GM12878 (cell line): ENCODE measurements around the gene EDARADD. TPM values are rescaled to one million over a fixed set of nuclear protein-coding genes. Genes with fewer than 3 reads are reported as not detected.

ENCODE experiments used
- ATAC-seq: fragments of 200-7000 bp; cut with Tn5 transposase; 3 replicates; pipeline ENCODE4 v1.9.1; 2020; ENCODE audit warnings: mild to moderate bottlenecking, moderate library complexity
- BruUV-seq: library from RNA; stranded (reverse); fragments of 400-500 nt; replicated peaks from 2 replicates; lab custom pipeline; 2021; lab: Mats Ljungman, UMichigan
- CTCF ChIA-PET: fragments of 300-600 bp; sonication (Branson Sonifier 250); formaldehyde crosslinking; extraction: SDS; loops from one replicate; lab custom pipeline; 2021; ENCODE audit warnings: inconsistent platforms; lab: Yijun Ruan, JAX
- POLR2A ChIA-PET: fragments of 350-600 bp; formaldehyde crosslinking; extraction: SDS; loops from one replicate; lab custom pipeline; 2021; ENCODE audit warnings: inconsistent platforms; lab: Charles Lee
- RAD21 ChIA-PET: fragments of 300-600 bp; sonication (Branson Sonifier 250); formaldehyde crosslinking; loops from one replicate; lab custom pipeline; 2023; ENCODE audit warnings: antibody characterized with exemption; ENCODE audit not compliant: unreplicated experiment; lab: Charles Lee
- SMC1A ChIA-PET: fragments of 300-600 bp; sonication (Branson Sonifier 250); formaldehyde crosslinking; loops from one replicate; lab custom pipeline; 2023; ENCODE audit not compliant: unreplicated experiment, uncharacterized antibody; lab: Charles Lee
- DNase-seq: peaks from one replicate; pipeline ENCODE4 v3.0.0-alpha.2; 2011; ENCODE audit warnings: low read depth, low spot score
- FAIRE-seq: peaks from 3 replicates; lab custom pipeline; 2011; peaks lifted over from hg19 to GRCh38; lab: Jason Lieb, UNC
- H2AFZ ChIP-seq: 2 replicates; pipeline ENCODE4 v1.6.0; 2011; ENCODE audit warnings: low read depth, low read length, control low read depth; ENCODE audit not compliant: control insufficient read depth
- H3K27ac ChIP-seq: 2 replicates; pipeline ENCODE4 v1.5.1; 2011; ENCODE audit warnings: control low read depth; ENCODE audit not compliant: control insufficient read depth, insufficient read depth
- H3K27me3 ChIP-seq, 2 experiments: replicated peaks in 1 of 2; 2 replicates each; pipeline versions ENCODE4 v1.6.0 to v1.6.1; 2011; ENCODE audit warnings: low read length in 1 of 2; ENCODE audit not compliant: control insufficient read depth in 2 of 2, insufficient read depth in 2 of 2
- H3K36me3 ChIP-seq, 2 experiments: 2 replicates each; pipeline ENCODE4 v1.5.1; 2011; ENCODE audit warnings: low read length in 1 of 2; ENCODE audit not compliant: control insufficient read depth in 2 of 2, insufficient read depth in 2 of 2
- H3K4me1 ChIP-seq: 2 replicates; pipeline ENCODE4 v1.6.1; 2011; ENCODE audit warnings: mild to moderate bottlenecking, low read length, moderate library complexity, mixed read lengths; ENCODE audit not compliant: control insufficient read depth, insufficient read depth
- H3K4me2 ChIP-seq: 2 replicates; pipeline ENCODE4 v1.6.0; 2011; ENCODE audit warnings: control low read depth; ENCODE audit not compliant: control insufficient read depth, insufficient read depth
- H3K4me3 ChIP-seq: fragments of 200-600 bp; sonication (generic); 2 replicates; pipeline ENCODE4 v1.5.1; 2016
- H3K79me2 ChIP-seq: 2 replicates; pipeline ENCODE4 v1.6.0; 2011; ENCODE audit warnings: low read length; ENCODE audit not compliant: control insufficient read depth, insufficient read depth
- H3K9ac ChIP-seq: 2 replicates; pipeline ENCODE4 v1.8.0; 2011; ENCODE audit warnings: low read length, control low read depth, mixed read lengths; ENCODE audit not compliant: control insufficient read depth, insufficient read depth
- H3K9me3 ChIP-seq: replicated peaks from 3 replicates; pipeline ENCODE4 v1.5.1; 2011; ENCODE audit warnings: mild to moderate bottlenecking, low read length; ENCODE audit not compliant: control insufficient read depth, insufficient read depth
- H4K20me1 ChIP-seq: 2 replicates; pipeline ENCODE4 v1.6.0; 2011; ENCODE audit not compliant: control insufficient read depth, insufficient read depth
- ASH2L ChIP-seq: fragments of 300-600, 200-600 bp; sonication (generic); IDR thresholded peaks from 2 replicates; pipeline ENCODE4 v1.6.1; 2017; ENCODE audit warnings: low read depth, mild to moderate bottlenecking, borderline replicate concordance
- BHLHE40 ChIP-seq, 2 experiments: fragments of 450-650 bp in 1 of 2; IDR thresholded peaks; 2 replicates each; pipeline ENCODE4 v1.6.1; 2011 to 2017; ENCODE audit warnings: low read depth in 2 of 2, borderline replicate concordance in 1 of 2, improper control_type of control experiment in 1 of 2, low read length in 1 of 2, mild to moderate bottlenecking in 1 of 2
- CREB1 ChIP-seq: IDR thresholded peaks from 2 replicates; pipeline ENCODE4 v1.6.1; 2012; ENCODE audit warnings: low read depth, mild to moderate bottlenecking, inconsistent platforms
- EGR1 ChIP-seq, 2 experiments: IDR thresholded peaks; 1 replicate in 1 of 2; 2 replicates in 1 of 2; pipeline ENCODE4 v1.6.1; 2011 to 2012; ENCODE audit warnings: low read depth in 2 of 2, low read length in 2 of 2, borderline replicate concordance in 1 of 2, mild to moderate bottlenecking in 1 of 2, moderate library complexity in 1 of 2
- FOXM1 ChIP-seq: IDR thresholded peaks from 2 replicates; pipeline ENCODE4 v1.6.1; 2012; ENCODE audit warnings: low read depth, mild to moderate bottlenecking, inconsistent platforms, low read length, moderate library complexity
- HCFC1 ChIP-seq: fragments of 150-350 bp; IDR thresholded peaks from 2 replicates; pipeline ENCODE4 v1.6.1; 2014; ENCODE audit warnings: low read length
- MEF2A ChIP-seq: IDR thresholded peaks from 2 replicates; pipeline ENCODE4 v1.6.1; 2011; ENCODE audit warnings: low read depth, mild to moderate bottlenecking, low read length, moderate library complexity; ENCODE audit not compliant: insufficient read depth
- MEF2B ChIP-seq: fragments of 450-650 bp; IDR thresholded peaks from 2 replicates; pipeline ENCODE4 v1.6.1; 2018; ENCODE audit warnings: mild to moderate bottlenecking, moderate library complexity; ENCODE audit not compliant: partially characterized antibody, poor library complexity, severe bottlenecking
- MTA2 ChIP-seq: fragments of 450-650 bp; IDR thresholded peaks from 2 replicates; pipeline ENCODE4 v1.6.1; 2016; ENCODE audit warnings: low read depth, mild to moderate bottlenecking, moderate library complexity
- MTA3 ChIP-seq: IDR thresholded peaks from 2 replicates; pipeline ENCODE4 v1.6.1; 2012; ENCODE audit warnings: low read length, inconsistent platforms, borderline replicate concordance
- POLR2AphosphoS2 ChIP-seq: IDR thresholded peaks from 2 replicates; pipeline ENCODE4 v1.6.1; 2011; ENCODE audit warnings: low read depth, mild to moderate bottlenecking, low read length, improper control_type of control experiment, moderate library complexity
- SPI1 ChIP-seq: IDR thresholded peaks from 2 replicates; pipeline ENCODE4 v1.6.1; 2011; ENCODE audit warnings: low read depth, mild to moderate bottlenecking, low read length, moderate library complexity, borderline replicate concordance; ENCODE audit not compliant: insufficient read depth
- STAT1 ChIP-seq: fragments of 450-650 bp; conservative IDR thresholded peaks from 2 replicates; pipeline ENCODE4 v1.6.1; 2014; ENCODE audit warnings: antibody characterized with exemption, mild to moderate bottlenecking
- TCF3 ChIP-seq: IDR thresholded peaks from 2 replicates; pipeline ENCODE4 v1.6.1; 2012; ENCODE audit warnings: low read depth, mild to moderate bottlenecking, low read length, borderline replicate concordance; ENCODE audit not compliant: insufficient read depth
- ZNF622 ChIP-seq: fragments of 450-650 bp; IDR thresholded peaks from 2 replicates; pipeline ENCODE4 v1.6.1; 2017; ENCODE audit warnings: mild to moderate bottlenecking, inconsistent platforms
- WGBS: methylation state at CpG from one replicate; pipeline ENCODE4 v1.1.6; 2016; ENCODE audit warnings: low lambda C conversion rate; ENCODE audit not compliant: insufficient replicate concordance, insufficient coverage; ENCODE audit errors: missing lambda C conversion rate; 5-methylcytosine and 5-hydroxymethylcytosine counted together
- in situ Hi-C: fragments of 300-500 bp; cut with MboI; formaldehyde crosslinking; loops from 9 replicates; pipeline ENCODE4 v1.14.3; 2018; ENCODE audit warnings: mixed read lengths
- intact Hi-C: fragments of 100-400 bp; cut with micrococcal nuclease; formaldehyde crosslinking; loops from one replicate; pipeline ENCODE4 v1.14.2; 2022; ENCODE audit not compliant: unreplicated experiment
- polyA plus RNA-seq, 11 experiments: library from polyadenylated mRNA; depleted of rRNA in 4 of 11; unstranded in 6 of 11; stranded (reverse) in 5 of 11; fragments of >200 nt; fragmentation: Nextera tagmentation in 4 of 11; fragmentation: Illumina TruSeq in 1 of 11; extraction: Ambion mirVana in 4 of 11; extraction: Trizol in 1 of 11; gene quantifications; 1 replicate in 1 of 11; 2 replicates in 10 of 11; pipeline versions ENCODE4 v1.2.1 to v1.2.3, GENCODE V29; 2011 to 2016; ENCODE audit warnings: inconsistent platforms in 2 of 11, missing spikeins in 2 of 11, low read depth in 1 of 11
- total RNA-seq, 4 experiments: library from RNA; depleted of rRNA in 3 of 4; stranded (reverse); fragments of >200 nt in 3 of 4; fragmentation: Illumina TruSeq in 1 of 4; extraction: Trizol in 1 of 4; gene quantifications; 2 replicates each; pipeline versions ENCODE4 v1.2.1 to v1.2.3, GENCODE V29; 2013 to 2021
- TF ChIP-seq, protein P1 (sequence below): IDR thresholded peaks from 2 replicates; pipeline ENCODE4 v1.6.1; 2011; ENCODE audit warnings: mild to moderate bottlenecking, low read depth, low read length, moderate library complexity; ENCODE audit not compliant: insufficient replicate concordance
- TF ChIP-seq, protein P2 (sequence below): IDR thresholded peaks from 2 replicates; pipeline ENCODE4 v1.6.1; 2012; ENCODE audit warnings: mild to moderate bottlenecking, low read depth, low read length

The EDARADD gene
- total and polyA plus RNA-seq, 10 of the 15 experiments (the other 5 are each of a cell fraction or from before 2014, with no cell fraction given): 0.58 to 6.1 (median 4.7) TPM

DNA sequence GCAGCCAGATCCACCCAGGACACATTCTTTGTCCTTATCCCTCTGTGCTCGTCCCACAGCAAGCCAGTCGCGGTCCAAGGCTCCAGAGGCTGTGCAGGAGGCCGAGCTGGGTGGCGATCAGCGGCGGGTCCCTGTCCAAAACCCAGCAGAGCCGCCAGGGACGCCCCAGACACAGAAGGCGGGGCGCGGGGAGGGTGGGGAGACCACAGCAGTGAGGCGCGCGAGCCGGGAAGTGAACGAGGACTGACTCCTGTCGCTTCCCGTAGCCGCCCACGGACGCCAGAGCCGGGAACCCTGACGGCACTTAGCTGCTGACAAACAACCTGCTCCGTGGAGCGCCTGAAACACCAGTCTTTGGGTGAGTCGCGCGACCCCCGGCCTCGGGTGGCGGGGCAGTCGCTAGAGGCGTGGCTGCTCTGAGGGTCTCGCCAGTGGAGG lies 129.6 kb downstream of the EDARADD start, which contains the start of gene LGALS8 (continued):
- no peak for TF ChIP-seq HCFC1
- TF ChIP-seq ZNF622: no peak
- 0 out of 2 replicates have a peak, but pooled peaks have one; percentile 7 for TF ChIP-seq ASH2L
- no peak for TF ChIP-seq POLR2AphosphoS2
- no peak for TF ChIP-seq SPI1
- TF ChIP-seq, protein P1, sequence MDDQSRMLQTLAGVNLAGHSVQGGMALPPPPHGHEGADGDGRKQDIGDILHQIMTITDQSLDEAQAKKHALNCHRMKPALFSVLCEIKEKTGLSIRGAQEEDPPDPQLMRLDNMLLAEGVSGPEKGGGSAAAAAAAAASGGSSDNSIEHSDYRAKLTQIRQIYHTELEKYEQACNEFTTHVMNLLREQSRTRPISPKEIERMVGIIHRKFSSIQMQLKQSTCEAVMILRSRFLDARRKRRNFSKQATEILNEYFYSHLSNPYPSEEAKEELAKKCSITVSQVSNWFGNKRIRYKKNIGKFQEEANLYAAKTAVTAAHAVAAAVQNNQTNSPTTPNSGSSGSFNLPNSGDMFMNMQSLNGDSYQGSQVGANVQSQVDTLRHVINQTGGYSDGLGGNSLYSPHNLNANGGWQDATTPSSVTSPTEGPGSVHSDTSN: no peak
- peak in 1 of 2 experiments; percentile 41; a peak in 1 of 4 replicates for TF ChIP-seq BHLHE40 (IDR thresholded peaks at IDR 0.05; ENCODE audit: borderline replicate concordance in 1 of 2, low read depth in 2 of 2, low read length in 1 of 2)

DNA sequence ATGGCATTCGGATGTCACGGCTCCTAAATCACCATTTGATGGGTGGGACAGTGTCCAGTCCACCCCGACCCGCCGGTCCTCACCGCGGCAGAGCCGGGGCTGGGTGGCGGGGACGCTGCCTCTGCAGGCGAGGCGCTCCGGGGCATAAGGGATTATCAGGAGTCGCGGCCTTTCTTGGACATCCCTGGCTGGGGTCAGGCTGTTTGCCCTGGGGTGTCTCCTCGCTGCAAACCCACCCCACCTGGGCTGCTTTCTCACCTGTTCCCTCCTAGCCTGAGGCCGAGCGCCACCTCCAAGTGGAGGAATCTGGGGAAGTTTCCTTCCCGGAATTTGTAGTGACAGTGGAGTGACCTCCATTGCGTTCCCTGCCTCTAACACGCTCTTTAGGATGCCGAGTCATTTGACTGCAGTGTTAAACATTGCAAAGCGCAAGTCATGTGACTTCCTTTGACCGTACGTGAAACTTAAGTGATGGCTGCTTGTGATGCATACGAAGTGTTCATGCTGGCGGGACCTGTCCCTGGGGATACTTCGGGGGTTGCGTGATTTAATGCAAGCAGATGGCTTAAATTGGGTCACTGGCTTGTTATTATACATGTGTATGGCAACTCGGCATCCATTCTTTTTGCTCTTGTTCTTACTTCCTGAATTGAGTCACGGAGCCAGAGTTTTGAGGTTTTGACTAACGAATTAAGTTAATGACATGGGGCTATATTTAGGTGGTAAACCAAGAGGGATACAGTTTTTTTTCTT lies 130.2 kb downstream of the EDARADD start:
- DNase-seq (peak; percentile 75), ATAC-seq (peak; percentile 92), FAIRE-seq (peak; percentile 98)
- in situ Hi-C loops: no loop called here
- Histone ChIP-seq H3K9me3 (no peaks in the 10 kb centered on the region), H3K79me2 (peaks cover 7% of the 10 kb centered on the region), H3K4me3 (peak overlapping the region; percentile 89), H3K4me2 (peak overlapping the region; percentile 70), H3K27ac (peak overlapping the region; percentile 22), H4K20me1 (no peaks in the 10 kb centered on the region), H3K9ac (peak overlapping the region; percentile 72), H2AFZ (peak overlapping the region; percentile 94), H3K36me3 (peaks cover 0 to 7% of the 10 kb centered on the region in 2 experiments; a peak in 1 of 4 replicates), H3K4me1 (no peaks in the 10 kb centered on the region), H3K27me3 (no peaks in the 10 kb centered on the region)
- CTCF ChIA-PET: no interaction called here
- SMC1A ChIA-PET: interaction anchor here (1.0 kb wide), 1 partner anchor 9 kb away, joined by 3 read pairs; no protein-coding TSS in a partner anchor
- 1% methylated on average over 32 of the region's 32 CpGs for WGBS
- POLR2A ChIA-PET: interaction anchor here (1.1 kb wide), 1 partner anchor 10 kb away, joined by 4 read pairs; no protein-coding TSS in a partner anchor
- RAD21 ChIA-PET: interaction anchor here (0.8 kb wide), 1 partner anchor 81 kb away, joined by 3 read pairs; no protein-coding TSS in a partner anchor
- intact Hi-C loops: no loop called here
- BruUV-seq: TSS peak; percentile 89
- TF ChIP-seq MEF2A: no peak
- TF ChIP-seq, protein P2, sequence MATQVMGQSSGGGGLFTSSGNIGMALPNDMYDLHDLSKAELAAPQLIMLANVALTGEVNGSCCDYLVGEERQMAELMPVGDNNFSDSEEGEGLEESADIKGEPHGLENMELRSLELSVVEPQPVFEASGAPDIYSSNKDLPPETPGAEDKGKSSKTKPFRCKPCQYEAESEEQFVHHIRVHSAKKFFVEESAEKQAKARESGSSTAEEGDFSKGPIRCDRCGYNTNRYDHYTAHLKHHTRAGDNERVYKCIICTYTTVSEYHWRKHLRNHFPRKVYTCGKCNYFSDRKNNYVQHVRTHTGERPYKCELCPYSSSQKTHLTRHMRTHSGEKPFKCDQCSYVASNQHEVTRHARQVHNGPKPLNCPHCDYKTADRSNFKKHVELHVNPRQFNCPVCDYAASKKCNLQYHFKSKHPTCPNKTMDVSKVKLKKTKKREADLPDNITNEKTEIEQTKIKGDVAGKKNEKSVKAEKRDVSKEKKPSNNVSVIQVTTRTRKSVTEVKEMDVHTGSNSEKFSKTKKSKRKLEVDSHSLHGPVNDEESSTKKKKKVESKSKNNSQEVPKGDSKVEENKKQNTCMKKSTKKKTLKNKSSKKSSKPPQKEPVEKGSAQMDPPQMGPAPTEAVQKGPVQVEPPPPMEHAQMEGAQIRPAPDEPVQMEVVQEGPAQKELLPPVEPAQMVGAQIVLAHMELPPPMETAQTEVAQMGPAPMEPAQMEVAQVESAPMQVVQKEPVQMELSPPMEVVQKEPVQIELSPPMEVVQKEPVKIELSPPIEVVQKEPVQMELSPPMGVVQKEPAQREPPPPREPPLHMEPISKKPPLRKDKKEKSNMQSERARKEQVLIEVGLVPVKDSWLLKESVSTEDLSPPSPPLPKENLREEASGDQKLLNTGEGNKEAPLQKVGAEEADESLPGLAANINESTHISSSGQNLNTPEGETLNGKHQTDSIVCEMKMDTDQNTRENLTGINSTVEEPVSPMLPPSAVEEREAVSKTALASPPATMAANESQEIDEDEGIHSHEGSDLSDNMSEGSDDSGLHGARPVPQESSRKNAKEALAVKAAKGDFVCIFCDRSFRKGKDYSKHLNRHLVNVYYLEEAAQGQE: no peak
- TF ChIP-seq POLR2AphosphoS2: peak; percentile 57
- no peak for TF ChIP-seq MTA3
- TF ChIP-seq FOXM1: no peak
- TF ChIP-seq TCF3: no peak
- peak; percentile 58 for TF ChIP-seq MTA2
- no peak for TF ChIP-seq EGR1 (IDR thresholded peaks at IDR 0.05; ENCODE audit: borderline replicate concordance in 1 of 2, low read depth in 2 of 2, low read length in 2 of 2)
- TF ChIP-seq MEF2B: peak; percentile 94
- TF ChIP-seq CREB1: no peak; the same call in 1 of the 2 replicates
- TF ChIP-seq STAT1: 0 out of 2 replicates have a peak, but pooled peaks have one; percentile 17
